ENCODE data around the gene MTMR4.
"Not testable (repeated sequence)": the region's sequence is repeated elsewhere in the genome, so short reads cannot be mapped to it uniquely, and the experiment has no call there.

MTMR4 gene

GRCh38 chr17:58513965-58514769, at the start of gene MTMR4:
Gene MTMR4, minus strand, starts transcription at chr17:58514638. Its CDS starts 231 bp downstream, at chr17:58514407.
- DNase-seq = peak; percentile 32

GRCh38 chr17:58560511-58560910, 46.1 kb upstream of the MTMR4 start:
- DNase-seq = no peak

- no peak for DNase-seq
Measured at GRCh38 chr17:58557981-58558380, 43.5 kb upstream of the MTMR4 start.

- DNase-seq = no peak
Measured at GRCh38 chr17:58556833-58557250, 42.4 kb upstream of the MTMR4 start.

GRCh38 chr17:58555109-58555508, 40.7 kb upstream of the MTMR4 start:
- DNase-seq = not testable (repeated sequence)

- DNase-seq = no peak
Measured at GRCh38 chr17:58541249-58541648, 26.8 kb upstream of the MTMR4 start.

- DNase-seq = no peak
Measured at GRCh38 chr17:58539698-58540097, 25.3 kb upstream of the MTMR4 start.

GRCh38 chr17:58538811-58539409, 24.5 kb upstream of the MTMR4 start:
- no peak for DNase-seq

- no peak for DNase-seq
Measured at GRCh38 chr17:58537266-58537665, 22.8 kb upstream of the MTMR4 start.

GRCh38 chr17:58536542-58536941, 22.1 kb upstream of the MTMR4 start:
- no peak for DNase-seq

- DNase-seq = no peak
Measured at GRCh38 chr17:58535431-58535830, 21.0 kb upstream of the MTMR4 start.

- DNase-seq = no peak
Measured at GRCh38 chr17:58534901-58535421, 20.5 kb upstream of the MTMR4 start.

- no peak for DNase-seq
Measured at GRCh38 chr17:58534331-58534730, 19.9 kb upstream of the MTMR4 start.

- DNase-seq = no peak
Measured at GRCh38 chr17:58533616-58534188, 19.3 kb upstream of the MTMR4 start.

GRCh38 chr17:58532555-58532951, 18.1 kb upstream of the MTMR4 start:
- DNase-seq = no peak

GRCh38 chr17:58531661-58532554, 17.5 kb upstream of the MTMR4 start:
- DNase-seq = no peak

GRCh38 chr17:58531122-58531521, 16.7 kb upstream of the MTMR4 start:
- DNase-seq = no peak

GRCh38 chr17:58530655-58531054, 16.2 kb upstream of the MTMR4 start:
- no peak for DNase-seq

- DNase-seq = no peak
Measured at GRCh38 chr17:58529275-58529674, 14.8 kb upstream of the MTMR4 start.

GRCh38 chr17:58528443-58528842, 14.0 kb upstream of the MTMR4 start:
- no peak for DNase-seq

- no peak for DNase-seq
Measured at GRCh38 chr17:58527949-58528348, 13.5 kb upstream of the MTMR4 start.

GRCh38 chr17:58527306-58527705, 12.9 kb upstream of the MTMR4 start:
- no peak for DNase-seq

- no peak for DNase-seq
Measured at GRCh38 chr17:58525239-58525638, 10.8 kb upstream of the MTMR4 start.

All from NCI-H2029 treated with DMSO at 0.1 percent for 48 hours (cell line).